Dendritic cell treated with granulocyte-macrophage colony-stimulating factor and Interleukin-4, amounts not matched to agents 40 ng/mL and 50 ng/mL, for 4 days (primary cell): Measurements from ENCODE around the gene HNF1A.
"Not testable (repeated sequence)": the region's sequence is repeated elsewhere in the genome, so short reads cannot be mapped to it uniquely, and the experiment has no call there.

ENCODE experiments used
- H3K27ac Mint-ChIP-seq: one replicate; pipeline ENCODE4 v1.8.0; 2022; ENCODE audit warnings: mild to moderate bottlenecking, mixed read lengths
- H3K27me3 Mint-ChIP-seq: one replicate; pipeline ENCODE4 v1.8.0; 2022; ENCODE audit warnings: mild to moderate bottlenecking, mixed read lengths
- H3K36me3 Mint-ChIP-seq: one replicate; pipeline ENCODE4 v1.8.0; 2022; ENCODE audit warnings: low read depth, mixed read lengths
- H3K4me1 Mint-ChIP-seq: one replicate; pipeline ENCODE4 v1.8.0; 2022; ENCODE audit warnings: low read depth, mixed read lengths
- H3K4me3 Mint-ChIP-seq: one replicate; pipeline ENCODE4 v1.8.0; 2022; ENCODE audit warnings: mild to moderate bottlenecking, moderate library complexity, mixed read lengths
- H3K9me3 Mint-ChIP-seq: one replicate; pipeline ENCODE4 v1.8.0; 2022; ENCODE audit warnings: mixed read lengths
- intact Hi-C: fragments of 100-400 bp; cut with micrococcal nuclease; formaldehyde crosslinking; loops from one replicate; pipeline ENCODE4 v1.15.0; 2022

HNF1A gene

DNA sequence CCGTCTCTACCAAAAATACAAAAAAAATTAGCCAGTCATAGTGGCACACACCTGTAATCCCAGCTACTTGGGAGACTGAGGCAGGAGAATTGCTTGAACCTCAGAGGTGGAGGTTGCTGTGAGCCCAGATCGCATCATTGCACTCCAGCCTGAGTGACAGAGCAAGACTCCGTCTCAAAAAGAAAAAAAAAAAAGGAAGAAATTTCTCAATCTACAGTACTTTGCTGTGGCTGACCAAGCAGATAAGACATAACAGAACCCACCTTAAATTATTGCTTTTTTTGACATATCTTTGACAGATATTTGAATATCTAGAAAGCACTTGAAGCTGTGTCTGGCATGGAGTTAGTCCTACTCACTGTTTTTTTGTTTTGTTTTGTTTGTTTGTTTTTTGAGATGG, 34.9 kb upstream of the HNF1A start:
- Mint-ChIP-seq H3K27me3 (no peaks in the 10 kb centered on the region), H3K4me1 (peaks cover 51% of the 10 kb centered on the region), H3K36me3 (no peaks in the 10 kb centered on the region), H3K4me3 (no peak overlapping the region), H3K27ac (no peak overlapping the region), H3K9me3 (no peaks in the 10 kb centered on the region)
- intact Hi-C loops = no loop called here

DNA sequence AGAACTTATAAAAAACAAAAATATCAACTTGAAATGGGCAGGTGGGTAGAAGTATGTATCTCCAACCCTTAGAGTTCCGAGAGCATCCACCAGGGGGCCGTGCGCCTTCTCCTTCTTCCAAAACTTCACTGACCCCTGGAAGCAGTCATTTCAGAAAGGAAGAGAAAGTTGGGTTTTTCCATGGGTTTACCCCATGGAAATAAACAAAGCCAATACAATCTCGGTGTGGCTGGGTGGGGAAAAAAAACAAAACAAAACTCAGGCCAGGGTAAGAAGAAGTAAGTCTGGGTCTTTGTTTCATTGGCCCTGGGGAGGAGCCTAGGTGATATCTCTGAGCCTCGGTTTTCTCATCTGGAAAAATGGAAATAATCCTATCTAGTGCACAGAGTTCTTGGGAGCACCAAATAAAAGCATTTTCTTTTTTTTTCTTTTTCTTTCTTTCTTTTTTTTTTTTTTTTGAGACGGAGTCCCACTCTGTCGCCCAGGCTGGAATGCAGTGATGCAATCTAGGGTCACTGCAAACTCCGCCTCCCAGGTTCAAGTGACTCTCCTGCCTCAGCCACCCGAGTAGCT, 33.6 kb upstream of the HNF1A start:
- no peaks in the 10 kb centered on the region for H3K36me3 Mint-ChIP-seq
- no peak overlapping the region for H3K4me3 Mint-ChIP-seq
- H3K27me3 Mint-ChIP-seq = no peaks in the 10 kb centered on the region
- H3K4me1 Mint-ChIP-seq = peaks cover 42% of the 10 kb centered on the region
- no peaks in the 10 kb centered on the region for H3K9me3 Mint-ChIP-seq
- intact Hi-C loops = no loop called here
- peak overlapping the region; percentile 49 for H3K27ac Mint-ChIP-seq

DNA sequence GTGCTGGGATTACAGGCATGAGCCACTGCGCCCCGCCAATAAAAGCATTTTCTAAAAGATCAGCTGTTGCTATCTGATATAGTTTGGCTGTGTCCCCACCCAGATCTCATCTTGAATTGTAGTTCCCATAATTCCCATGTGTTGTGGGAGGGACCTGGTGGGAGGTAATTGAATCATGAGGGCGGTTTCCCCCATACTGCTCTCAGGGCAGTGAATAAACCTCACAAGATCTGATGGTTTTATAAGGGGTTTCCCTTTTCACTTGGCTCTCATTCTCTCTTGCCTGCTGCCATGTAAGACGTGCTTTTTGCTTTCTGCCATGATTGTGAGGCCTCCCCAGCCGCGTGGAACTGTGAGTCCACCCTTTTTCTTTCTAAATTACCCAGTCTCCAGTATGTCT, 32.8 kb upstream of the HNF1A start:
- H3K36me3 Mint-ChIP-seq, H3K27me3 Mint-ChIP-seq, H3K4me3 Mint-ChIP-seq, H3K9me3 Mint-ChIP-seq, intact Hi-C loops: not testable (repeated sequence)
- Mint-ChIP-seq H3K4me1 (peaks cover 35% of the 10 kb centered on the region), H3K27ac (peak overlapping the region; percentile 22)

DNA sequence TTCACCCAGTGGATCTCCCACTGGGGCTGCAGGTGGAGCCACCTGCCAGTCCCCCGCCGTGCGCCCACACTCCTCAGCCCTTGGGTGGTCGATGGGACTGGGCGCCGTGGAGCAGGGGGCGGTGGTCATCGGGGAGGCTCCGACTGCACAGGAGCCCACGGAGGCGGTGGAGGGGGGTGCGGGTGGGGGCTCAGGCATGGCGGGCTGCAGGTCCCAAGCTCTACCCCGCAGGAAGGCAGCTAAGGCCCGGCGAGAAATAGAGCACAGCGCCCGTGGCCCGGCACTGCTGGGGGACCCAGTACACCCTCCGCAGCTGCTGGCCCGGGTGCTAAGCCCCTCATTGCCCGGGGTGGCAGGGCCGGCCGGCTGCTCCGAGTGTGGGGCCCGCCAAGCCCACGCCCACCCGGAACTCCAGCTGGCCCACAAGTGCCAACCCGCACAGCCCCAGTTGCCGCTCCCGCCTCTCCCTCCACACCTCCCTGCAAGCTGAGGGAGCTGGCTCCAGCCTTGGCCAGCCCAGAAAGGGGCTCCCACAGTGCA, 28.0 kb upstream of the HNF1A start:
- H3K27me3 Mint-ChIP-seq, H3K36me3 Mint-ChIP-seq, H3K27ac Mint-ChIP-seq, H3K4me1 Mint-ChIP-seq, intact Hi-C loops, H3K4me3 Mint-ChIP-seq, H3K9me3 Mint-ChIP-seq: not testable (repeated sequence)

DNA sequence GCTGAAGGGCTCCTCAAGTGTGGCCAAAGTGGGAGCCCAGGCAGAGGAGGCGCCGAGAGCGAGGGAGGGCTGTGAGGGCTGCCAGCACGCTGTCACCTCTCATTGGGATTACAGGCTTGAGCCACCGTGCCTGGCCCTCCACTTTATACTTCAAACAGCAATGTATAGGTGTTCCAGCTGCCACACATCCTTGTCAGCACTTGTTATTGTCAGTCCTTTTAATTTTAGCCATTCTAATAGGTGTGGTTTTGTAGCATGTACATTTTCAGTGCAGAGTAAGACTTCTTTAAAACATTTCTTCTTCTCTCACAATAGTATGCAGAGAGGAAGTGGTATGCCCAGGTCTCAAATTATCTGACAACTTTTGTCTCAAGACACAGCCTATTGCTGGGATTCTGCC, 27.5 kb upstream of the HNF1A start:
- intact Hi-C loops = no loop called here
- no peaks in the 10 kb centered on the region for H3K27me3 Mint-ChIP-seq
- no peak overlapping the region for H3K4me3 Mint-ChIP-seq
- no peak overlapping the region for H3K27ac Mint-ChIP-seq
- peaks cover under 1% of the 10 kb centered on the region for H3K4me1 Mint-ChIP-seq
- H3K36me3 Mint-ChIP-seq = no peaks in the 10 kb centered on the region
- H3K9me3 Mint-ChIP-seq = no peaks in the 10 kb centered on the region

DNA sequence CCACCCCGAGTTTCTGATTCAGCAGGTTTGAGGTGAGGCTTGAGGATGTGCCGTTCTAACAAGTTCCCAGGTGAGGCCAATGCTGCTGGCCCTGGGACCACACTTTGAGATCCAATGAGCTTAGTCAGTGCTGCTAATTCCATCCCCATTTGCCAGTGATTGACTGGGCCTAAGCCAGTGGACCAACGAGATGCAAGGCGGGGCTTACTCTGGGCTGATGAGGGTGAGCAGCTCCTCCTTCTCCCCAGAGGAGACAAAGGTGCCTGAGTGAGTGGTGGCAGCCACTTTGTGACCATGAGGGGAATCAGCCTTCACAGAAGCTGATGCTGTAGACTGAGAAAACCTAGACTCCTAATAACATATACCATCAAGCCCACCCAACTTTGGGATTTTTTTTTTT, 23.1 kb upstream of the HNF1A start:
- intact Hi-C loops = no loop called here
- Mint-ChIP-seq H3K27me3 (no peaks in the 10 kb centered on the region), H3K4me3 (no peak overlapping the region), H3K9me3 (no peaks in the 10 kb centered on the region), H3K27ac (no peak overlapping the region), H3K36me3 (no peaks in the 10 kb centered on the region), H3K4me1 (peaks cover 9% of the 10 kb centered on the region)

DNA sequence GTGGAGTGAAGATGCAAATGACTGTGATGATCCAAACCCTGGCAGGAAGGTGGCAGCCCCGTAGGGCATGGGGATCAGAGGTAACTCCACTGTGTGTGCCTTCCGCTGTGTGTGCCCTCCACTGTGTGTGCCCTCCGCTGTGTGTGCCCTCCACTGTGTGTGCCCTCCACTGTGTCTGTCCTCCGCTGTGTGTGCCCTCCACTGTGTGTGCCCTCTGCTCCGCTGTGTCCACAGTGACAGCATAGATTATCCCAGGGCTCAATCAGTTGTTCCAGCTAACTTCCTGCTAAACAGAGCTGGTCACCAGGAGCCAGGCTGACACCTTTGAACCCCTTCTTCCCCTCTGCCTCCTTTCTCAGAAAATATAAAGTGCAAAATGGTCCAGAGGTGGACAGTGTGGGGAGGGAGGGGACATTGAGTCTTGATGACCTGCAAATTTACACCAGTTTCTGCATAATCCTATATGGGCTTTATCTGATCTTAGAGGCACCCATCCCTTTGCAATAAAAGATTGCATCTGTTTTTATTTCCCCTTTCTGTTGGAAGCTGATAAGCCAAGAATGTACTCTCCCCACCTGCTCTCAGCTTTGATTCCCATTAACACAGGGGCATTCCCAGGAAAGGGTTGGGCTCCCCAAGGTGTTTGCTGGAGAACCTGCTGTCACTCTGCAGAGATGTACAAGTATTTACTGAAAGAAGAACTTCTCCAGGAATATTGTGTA, 21.6 kb upstream of the HNF1A start:
- intact Hi-C loops = no loop called here
- H3K9me3 Mint-ChIP-seq = no peaks in the 10 kb centered on the region
- peaks cover 9% of the 10 kb centered on the region for H3K4me1 Mint-ChIP-seq
- no peaks in the 10 kb centered on the region for H3K36me3 Mint-ChIP-seq
- H3K4me3 Mint-ChIP-seq = no peak overlapping the region
- H3K27me3 Mint-ChIP-seq = no peaks in the 10 kb centered on the region
- H3K27ac Mint-ChIP-seq = no peak overlapping the region

DNA sequence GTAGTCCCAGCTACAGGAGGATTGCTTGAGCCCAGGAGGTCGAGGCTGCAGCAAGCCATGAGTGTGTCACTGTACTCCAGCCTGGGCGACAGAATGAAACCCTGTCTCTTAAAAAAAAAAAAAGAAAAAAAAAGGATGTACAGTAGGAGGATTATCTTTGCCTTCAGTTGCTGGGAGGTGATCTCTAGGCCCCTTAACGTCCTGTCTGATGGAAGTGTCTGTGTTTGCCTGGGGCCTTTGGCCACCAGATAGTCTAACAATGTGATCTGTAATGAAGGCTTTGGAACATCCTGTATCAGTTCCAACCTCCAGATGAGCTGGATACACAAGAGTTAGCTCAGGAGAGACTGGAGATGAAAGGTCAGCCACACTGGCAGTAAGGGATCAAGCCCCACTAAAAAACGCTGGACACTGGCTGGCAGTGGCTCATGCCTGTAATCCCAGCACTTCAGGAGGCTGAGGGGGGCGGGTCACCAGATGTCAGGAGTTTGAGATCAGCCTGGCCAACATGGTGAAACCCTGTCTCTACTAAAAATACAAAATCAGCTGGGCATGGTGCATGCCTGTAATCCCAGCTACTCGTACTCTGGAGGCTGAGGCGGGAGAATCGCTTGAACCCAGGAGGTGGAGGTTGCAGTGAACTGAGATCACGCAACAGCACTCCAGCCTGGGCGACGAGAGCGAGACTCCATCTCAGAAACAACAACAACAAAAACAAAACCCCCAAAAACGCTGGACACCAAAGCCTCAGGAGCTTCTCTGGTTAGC, 19.0 kb upstream of the HNF1A start:
- no peaks in the 10 kb centered on the region for H3K36me3 Mint-ChIP-seq
- intact Hi-C loops = no loop called here
- peaks cover 9% of the 10 kb centered on the region for H3K4me1 Mint-ChIP-seq
- H3K4me3 Mint-ChIP-seq = no peak overlapping the region
- no peaks in the 10 kb centered on the region for H3K27me3 Mint-ChIP-seq
- no peaks in the 10 kb centered on the region for H3K9me3 Mint-ChIP-seq
- H3K27ac Mint-ChIP-seq = no peak overlapping the region

DNA sequence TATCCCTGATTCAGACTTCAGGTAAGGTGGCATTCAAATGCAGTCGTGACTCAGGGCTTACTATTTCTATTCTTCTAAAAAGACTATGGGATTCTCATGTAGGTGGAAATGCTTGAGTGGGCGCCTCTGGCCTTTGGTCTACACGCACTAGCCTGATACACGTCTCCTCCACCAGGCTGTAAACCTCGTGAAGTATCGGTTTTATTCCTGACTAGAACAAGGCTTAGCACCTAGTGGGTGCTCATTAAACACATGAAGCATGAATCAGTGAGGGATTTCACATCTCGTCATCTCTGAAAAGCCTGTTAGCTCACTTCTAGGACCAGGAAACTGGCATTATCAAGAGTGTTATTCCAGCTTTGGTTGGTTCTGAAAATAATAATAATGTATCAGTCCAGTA, 17.7 kb upstream of the HNF1A start:
- H3K9me3 Mint-ChIP-seq = no peaks in the 10 kb centered on the region
- H3K36me3 Mint-ChIP-seq = no peaks in the 10 kb centered on the region
- no peak overlapping the region for H3K27ac Mint-ChIP-seq
- peaks cover 9% of the 10 kb centered on the region for H3K4me1 Mint-ChIP-seq
- no peak overlapping the region for H3K4me3 Mint-ChIP-seq
- intact Hi-C loops = no loop called here
- H3K27me3 Mint-ChIP-seq = no peaks in the 10 kb centered on the region

DNA sequence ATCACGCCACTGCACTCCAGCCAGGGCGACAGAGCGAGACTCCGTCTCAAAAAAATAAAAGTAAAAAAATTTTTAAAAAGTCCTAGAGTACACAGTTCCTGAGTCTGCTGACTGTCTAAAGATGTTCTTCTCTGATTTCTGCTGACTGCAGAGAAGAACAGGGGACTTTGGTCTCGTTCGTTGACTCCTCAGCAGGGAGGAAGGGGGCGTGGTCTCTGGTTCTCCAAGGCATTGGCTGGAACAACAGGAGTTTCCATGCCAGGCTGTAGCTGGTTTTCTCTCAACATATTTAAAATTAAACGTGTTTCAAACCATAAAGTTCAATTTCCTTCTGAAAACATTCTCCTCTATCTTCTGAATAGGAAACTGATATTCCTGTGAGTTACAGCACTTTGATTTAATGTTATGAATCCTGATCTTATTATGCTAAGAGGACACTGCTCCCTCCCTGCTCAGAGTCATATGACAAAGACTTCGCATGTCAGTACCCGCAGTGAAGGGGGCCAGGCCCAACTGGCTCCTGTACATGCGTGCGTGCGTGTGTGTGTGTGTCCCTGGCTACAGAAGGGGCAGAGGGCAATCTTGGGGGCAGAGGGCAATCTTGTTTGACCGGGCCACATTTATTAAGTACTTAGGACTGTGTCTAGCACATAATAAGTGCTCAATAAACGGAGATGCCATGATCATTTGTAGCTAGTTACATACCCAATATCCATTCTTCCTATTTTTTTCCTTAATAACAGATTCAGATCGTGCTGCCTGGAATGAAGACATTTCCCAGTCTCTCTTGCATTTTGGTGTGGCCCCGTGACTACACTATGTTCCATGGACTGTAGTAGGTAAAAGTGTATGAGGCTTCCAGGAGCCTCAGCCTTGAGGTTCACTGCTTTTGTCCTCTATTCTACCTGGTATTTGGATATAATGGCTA, 16.5 kb upstream of the HNF1A start:
- H3K4me1 Mint-ChIP-seq = peaks cover 4% of the 10 kb centered on the region
- intact Hi-C loops = no loop called here

DNA sequence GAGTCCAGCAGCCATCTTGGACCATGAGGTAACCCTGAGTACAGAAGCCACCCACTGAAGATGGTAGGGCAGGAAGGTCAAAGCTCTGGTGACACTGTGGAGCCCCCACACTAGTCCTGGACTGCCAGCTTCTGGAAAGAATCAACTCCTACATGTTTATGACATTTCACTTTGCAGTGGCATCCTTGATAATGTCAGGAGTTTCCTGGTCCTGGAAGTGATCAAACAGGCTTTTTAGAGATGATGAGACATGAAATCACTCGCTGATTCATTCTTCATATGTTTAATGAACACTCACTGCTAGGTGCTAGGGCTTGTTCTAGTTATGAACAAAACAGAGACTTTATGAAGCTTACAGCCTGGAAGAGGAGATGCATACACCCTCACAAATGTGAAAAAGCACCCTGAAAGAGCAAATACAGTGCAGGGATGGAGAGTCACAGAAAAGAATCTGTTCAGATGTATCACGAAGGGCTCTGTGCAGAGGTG, 15.8 kb upstream of the HNF1A start:
- no peaks in the 10 kb centered on the region for H3K4me1 Mint-ChIP-seq
- H3K9me3 Mint-ChIP-seq = no peaks in the 10 kb centered on the region
- H3K4me3 Mint-ChIP-seq = no peak overlapping the region
- no peaks in the 10 kb centered on the region for H3K27me3 Mint-ChIP-seq
- intact Hi-C loops = no loop called here
- H3K27ac Mint-ChIP-seq = no peak overlapping the region
- H3K36me3 Mint-ChIP-seq = no peaks in the 10 kb centered on the region

More for the DNA sequence above, 16.5 kb upstream of the HNF1A start:
- no peaks in the 10 kb centered on the region for H3K9me3 Mint-ChIP-seq
- no peaks in the 10 kb centered on the region for H3K36me3 Mint-ChIP-seq
- peak overlapping the region; percentile 41 for H3K27ac Mint-ChIP-seq
- no peak overlapping the region for H3K4me3 Mint-ChIP-seq
- H3K27me3 Mint-ChIP-seq = no peaks in the 10 kb centered on the region

DNA sequence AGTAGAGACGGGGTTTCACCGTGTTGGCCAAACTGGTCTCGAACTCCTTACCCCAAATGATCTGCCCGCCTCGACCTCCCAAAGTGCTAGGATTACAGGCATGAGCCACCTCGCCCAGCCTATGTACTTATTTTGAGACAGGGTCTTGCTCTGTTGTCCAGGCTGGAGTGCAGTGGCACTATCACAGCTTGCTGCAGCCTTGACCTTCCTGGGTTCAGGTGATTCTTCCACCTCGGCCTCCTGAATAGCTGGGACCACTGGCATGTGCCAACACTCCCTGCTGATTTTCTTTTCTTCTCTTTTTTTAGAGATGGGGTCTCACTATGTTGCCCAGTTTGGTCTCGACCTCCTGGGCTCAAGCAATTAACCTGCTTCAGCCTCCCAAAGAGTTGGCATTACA, 14.0 kb upstream of the HNF1A start:
- H3K27ac Mint-ChIP-seq = no peak overlapping the region
- H3K27me3 Mint-ChIP-seq = no peaks in the 10 kb centered on the region
- H3K4me1 Mint-ChIP-seq = no peaks in the 10 kb centered on the region
- intact Hi-C loops = no loop called here
- no peak overlapping the region for H3K4me3 Mint-ChIP-seq
- H3K36me3 Mint-ChIP-seq = no peaks in the 10 kb centered on the region
- H3K9me3 Mint-ChIP-seq = no peaks in the 10 kb centered on the region

DNA sequence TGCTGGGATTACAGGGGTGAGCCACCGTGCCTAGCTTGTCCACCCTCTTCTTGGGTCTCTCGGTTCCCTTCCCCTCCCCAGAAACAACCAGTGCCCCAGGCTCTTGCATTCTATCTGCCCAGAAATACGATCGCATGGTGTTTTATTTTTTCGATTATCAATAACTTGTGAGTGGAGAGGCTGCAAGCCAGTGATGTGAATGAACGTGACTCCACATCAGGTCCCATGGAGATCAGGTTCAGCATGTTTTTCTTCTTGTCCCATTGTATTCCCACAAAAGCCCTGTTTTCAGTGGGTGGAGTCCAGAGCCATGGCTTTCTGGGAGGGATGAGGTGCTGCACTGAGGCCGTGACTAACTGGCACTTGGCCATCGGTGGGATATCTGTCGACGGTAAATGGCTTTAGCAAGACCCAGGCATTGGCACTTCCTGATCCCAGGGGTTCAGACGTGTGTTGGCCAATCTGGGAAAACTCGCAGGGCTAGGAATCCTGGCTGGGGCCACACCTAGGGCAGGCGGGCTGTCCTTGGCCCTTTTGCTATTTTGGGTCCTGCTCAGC, 12.7 kb upstream of the HNF1A start:
- no peak overlapping the region for H3K27ac Mint-ChIP-seq
- no peaks in the 10 kb centered on the region for H3K36me3 Mint-ChIP-seq
- no peak overlapping the region for H3K4me3 Mint-ChIP-seq
- H3K27me3 Mint-ChIP-seq = no peaks in the 10 kb centered on the region
- intact Hi-C loops = no loop called here
- no peaks in the 10 kb centered on the region for H3K9me3 Mint-ChIP-seq
- H3K4me1 Mint-ChIP-seq = no peaks in the 10 kb centered on the region
